ENCODE measurements around the gene PDE1C.
A peak's percentile ranks its signal among the peaks of the same experiment; 100 is the strongest.

Gene PDE1C

GRCh38 chr7:31782411-31782991 lies 287.7 kb downstream of the PDE1C start:
- no peaks in the 10 kb centered on the region for H3K27me3 ChIP-seq (ENCODE audit: insufficient read depth, low read depth, severe bottlenecking)
- DNase-seq, result peak; percentile 30

GRCh38 chr7:31778296-31778695 lies 291.9 kb downstream of the PDE1C start:
- H3K27ac ChIP-seq, result no peak overlapping the region
- no peaks in the 10 kb centered on the region for H3K36me3 ChIP-seq
- H3K27me3 ChIP-seq (ENCODE audit: insufficient read depth, low read depth, severe bottlenecking), result no peaks in the 10 kb centered on the region
- no peak for DNase-seq
- TF ChIP-seq CTCF (IDR thresholded peaks at IDR 0.05; ENCODE audit: low read depth, low read length), result no peak
- H3K9me3 ChIP-seq (ENCODE audit: severe bottlenecking), result no peaks in the 10 kb centered on the region
- H3K4me3 ChIP-seq (ENCODE audit: low read depth, low read length), result no peak overlapping the region

More at GRCh38 chr7:31782411-31782991, 287.7 kb downstream of the PDE1C start:
- H3K4me3 ChIP-seq (ENCODE audit: low read depth, low read length), result no peak overlapping the region
- no peaks in the 10 kb centered on the region for H3K36me3 ChIP-seq
- TF ChIP-seq CTCF (IDR thresholded peaks at IDR 0.05; ENCODE audit: low read depth, low read length), result peak; percentile 68
- H3K27ac ChIP-seq, result no peak overlapping the region
- no peaks in the 10 kb centered on the region for H3K9me3 ChIP-seq (ENCODE audit: severe bottlenecking)

GRCh38 chr7:31776616-31777015 lies 293.6 kb downstream of the PDE1C start:
- DNase-seq, result no peak
- Histone ChIP-seq H3K27ac (no peak overlapping the region), H3K36me3 (no peaks in the 10 kb centered on the region), H3K27me3 (ENCODE audit: insufficient read depth, low read depth, severe bottlenecking) (no peaks in the 10 kb centered on the region), H3K9me3 (ENCODE audit: severe bottlenecking) (no peaks in the 10 kb centered on the region), H3K4me3 (ENCODE audit: low read depth, low read length) (no peak overlapping the region)
- TF ChIP-seq CTCF (IDR thresholded peaks at IDR 0.05; ENCODE audit: low read depth, low read length), result no peak

GRCh38 chr7:31775556-31775955 lies 294.7 kb downstream of the PDE1C start:
- Histone ChIP-seq H3K27me3 (ENCODE audit: insufficient read depth, low read depth, severe bottlenecking) (no peaks in the 10 kb centered on the region), H3K27ac (no peak overlapping the region), H3K36me3 (no peaks in the 10 kb centered on the region), H3K9me3 (ENCODE audit: severe bottlenecking) (no peaks in the 10 kb centered on the region), H3K4me3 (ENCODE audit: low read depth, low read length) (no peak overlapping the region)
- no peak for DNase-seq
- no peak for TF ChIP-seq CTCF (IDR thresholded peaks at IDR 0.05; ENCODE audit: low read depth, low read length)

- Histone ChIP-seq H3K27ac (no peak overlapping the region), H3K27me3 (ENCODE audit: insufficient read depth, low read depth, severe bottlenecking) (no peaks in the 10 kb centered on the region), H3K4me3 (ENCODE audit: low read depth, low read length) (no peak overlapping the region), H3K9me3 (ENCODE audit: severe bottlenecking) (no peaks in the 10 kb centered on the region), H3K36me3 (no peaks in the 10 kb centered on the region)
- TF ChIP-seq CTCF (IDR thresholded peaks at IDR 0.05; ENCODE audit: low read depth, low read length), result no peak
- no peak for DNase-seq
Observed at GRCh38 chr7:31772211-31772610, 298.0 kb downstream of the PDE1C start.

Data from WERI-Rb-1 (cell line).